ENCODE results near the gene ATP10A. TPM values are rescaled to one million over a fixed set of nuclear protein-coding genes. Genes with fewer than 3 reads are reported as not detected.
"Not testable (repeated sequence)": the region's sequence is repeated elsewhere in the genome, so short reads cannot be mapped to it uniquely, and the experiment has no call there.

ATP10A gene
- total RNA-seq, 4 donors from 2014 or later = 8.4 to 19.3 (median 16.5) TPM

DNA sequence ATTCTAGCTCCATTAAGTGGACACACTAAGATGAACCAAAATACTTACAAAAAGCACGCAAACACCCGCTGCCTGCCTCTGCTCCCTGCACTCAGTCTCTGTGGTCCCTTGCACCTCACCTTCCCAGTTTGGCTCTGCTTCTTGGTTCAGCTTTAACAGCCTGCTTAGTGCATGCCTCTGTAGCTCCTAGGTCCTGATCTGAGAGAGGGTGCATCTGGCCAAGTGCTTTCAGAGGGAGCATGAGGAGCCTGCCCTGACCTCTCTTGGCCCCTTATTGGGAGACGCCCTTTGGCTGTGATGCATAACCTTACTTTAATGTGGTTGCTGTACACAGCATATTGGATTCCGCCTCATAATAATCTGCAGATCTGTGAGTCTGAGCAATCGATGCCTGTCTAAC is 21.2 kb upstream of the ATP10A start:
- no peak for ATAC-seq (ENCODE audit: low FRiP score)
- no peak for TF ChIP-seq CTCF (IDR thresholded peaks at IDR 0.05)
- DNase-seq (ENCODE audit: low spot score) = no peak

DNA sequence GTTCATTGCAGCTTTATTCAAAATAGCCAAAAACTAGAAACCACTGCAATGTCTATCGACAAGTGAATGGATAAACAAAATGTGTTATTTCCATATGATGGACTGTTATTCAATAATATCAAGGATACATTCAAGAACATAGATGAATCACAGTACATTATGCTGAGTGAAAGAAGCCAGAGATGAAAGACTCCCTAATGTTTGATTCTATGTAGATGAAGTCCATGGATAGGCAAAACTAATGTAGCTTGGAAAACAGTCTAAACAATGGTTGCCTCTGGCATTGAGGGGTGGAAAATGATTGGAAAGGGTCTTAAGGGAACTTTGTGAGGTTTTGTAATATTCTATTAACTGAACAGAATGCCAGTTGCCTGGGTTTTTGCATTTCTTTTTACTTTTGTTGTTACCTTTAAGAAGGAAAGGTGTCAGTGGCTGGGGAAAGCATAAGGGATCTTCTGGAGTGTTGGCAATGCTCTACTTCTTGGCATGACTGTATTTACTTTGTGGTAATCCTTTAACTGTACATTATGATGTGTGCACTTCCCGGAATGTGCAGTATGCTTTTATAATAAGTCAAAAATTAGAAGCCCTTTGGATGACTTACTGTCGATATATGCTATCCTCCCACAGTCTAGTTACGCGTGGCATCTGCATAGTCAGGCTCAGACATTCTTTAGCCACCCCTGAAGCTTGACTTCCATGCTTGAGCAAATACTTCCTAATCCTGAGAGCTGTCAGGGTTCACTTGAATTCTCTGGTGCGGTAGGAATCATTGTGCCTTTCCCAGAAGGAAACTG is 20.5 kb upstream of the ATP10A start:
- ATAC-seq (ENCODE audit: low FRiP score) = no peak
- TF ChIP-seq CTCF (IDR thresholded peaks at IDR 0.05) = no peak
- DNase-seq (ENCODE audit: low spot score) = no peak

DNA sequence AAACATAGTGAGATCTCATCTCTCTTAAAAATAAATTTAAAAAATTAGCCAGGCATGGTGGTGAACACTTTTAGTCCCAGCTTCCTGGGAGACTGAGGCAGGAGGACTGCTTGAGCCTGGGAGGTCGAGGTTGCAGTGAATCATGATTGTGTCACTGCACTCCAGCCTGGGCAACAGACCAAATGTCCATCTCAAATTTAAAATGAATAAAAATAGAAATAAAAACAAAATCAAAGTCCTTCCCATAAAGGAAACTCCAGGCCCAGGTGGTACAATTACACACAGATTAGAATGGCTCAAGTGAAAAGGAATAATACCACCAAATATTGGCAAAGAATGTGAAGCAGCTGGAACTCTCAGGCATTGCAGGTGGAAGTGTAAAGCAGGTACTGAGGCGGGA is 19.3 kb upstream of the ATP10A start:
- ATAC-seq (ENCODE audit: low FRiP score) (no peak), DNase-seq (ENCODE audit: low spot score) (no peak)
- no peak for TF ChIP-seq CTCF (IDR thresholded peaks at IDR 0.05)

DNA sequence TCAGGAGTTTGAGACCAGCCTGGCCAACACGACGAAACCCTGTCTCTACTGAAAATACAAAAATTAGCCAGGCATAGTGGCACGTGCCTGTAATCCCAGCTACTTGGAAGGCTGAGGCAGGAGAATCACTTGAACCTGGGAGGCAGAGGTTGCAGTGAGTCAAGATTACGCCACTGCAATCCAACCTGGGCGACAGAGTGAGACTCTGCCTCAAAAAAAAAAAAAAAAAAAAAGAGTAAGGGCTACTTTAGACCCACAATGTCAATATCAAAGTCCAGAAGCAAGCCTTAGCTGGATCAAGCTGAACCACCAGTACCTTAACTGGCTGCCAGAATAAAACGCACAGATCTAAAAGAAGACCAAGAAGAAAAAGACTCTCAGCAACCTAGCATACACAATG is 17.8 kb upstream of the ATP10A start:
- not testable (repeated sequence) for DNase-seq (ENCODE audit: low spot score); ATAC-seq (ENCODE audit: low FRiP score)

- no peak for DNase-seq (ENCODE audit: low spot score)
- no peak for ATAC-seq (ENCODE audit: low FRiP score)
- no peak for TF ChIP-seq CTCF (IDR thresholded peaks at IDR 0.05)
Observed at GRCh38 chr15:25880411-25880810, 17.3 kb upstream of the ATP10A start.

GRCh38 chr15:25879438-25879837 is 16.3 kb upstream of the ATP10A start:
- no peak for TF ChIP-seq CTCF (IDR thresholded peaks at IDR 0.05)
- ATAC-seq (ENCODE audit: low FRiP score) = no peak
- no peak for DNase-seq (ENCODE audit: low spot score)

GRCh38 chr15:25877681-25878080 is 14.6 kb upstream of the ATP10A start:
- TF ChIP-seq CTCF (IDR thresholded peaks at IDR 0.05) = no peak
- no peak for ATAC-seq (ENCODE audit: low FRiP score)
- DNase-seq (ENCODE audit: low spot score) = no peak
